ENCODE measurements around the gene PRDM5.
"Not testable (repeated sequence)": the region's sequence is repeated elsewhere in the genome, so short reads cannot be mapped to it uniquely, and the experiment has no call there.

PRDM5 gene

DNA sequence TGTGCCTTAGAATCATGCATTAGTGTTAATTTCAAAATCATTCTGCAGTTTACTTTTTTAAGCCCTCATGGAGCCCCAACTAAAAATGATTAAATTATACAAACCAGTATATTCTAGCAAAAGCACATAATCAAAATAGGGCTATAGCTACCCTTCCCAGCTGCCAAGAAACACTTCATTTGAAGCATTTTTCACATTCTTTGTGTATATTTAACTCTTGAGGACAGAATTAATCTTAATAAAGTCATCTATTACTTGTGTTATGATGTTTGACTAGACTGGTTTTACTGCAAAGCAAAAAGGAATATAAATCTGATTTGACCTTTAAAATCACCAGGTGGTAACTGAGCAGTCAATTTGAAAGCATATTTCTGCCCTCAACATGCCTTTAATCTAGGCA lies 145.1 kb downstream of the PRDM5 start:
- no peaks in the 10 kb centered on the region for H3K36me3 Mint-ChIP-seq
- no peaks in the 10 kb centered on the region for H3K9me3 Mint-ChIP-seq
- no peak overlapping the region for H3K4me3 Mint-ChIP-seq
- no peaks in the 10 kb centered on the region for H3K4me1 Mint-ChIP-seq
- H3K27ac Mint-ChIP-seq: no peak overlapping the region
- H3K27me3 Mint-ChIP-seq: no peaks in the 10 kb centered on the region

DNA sequence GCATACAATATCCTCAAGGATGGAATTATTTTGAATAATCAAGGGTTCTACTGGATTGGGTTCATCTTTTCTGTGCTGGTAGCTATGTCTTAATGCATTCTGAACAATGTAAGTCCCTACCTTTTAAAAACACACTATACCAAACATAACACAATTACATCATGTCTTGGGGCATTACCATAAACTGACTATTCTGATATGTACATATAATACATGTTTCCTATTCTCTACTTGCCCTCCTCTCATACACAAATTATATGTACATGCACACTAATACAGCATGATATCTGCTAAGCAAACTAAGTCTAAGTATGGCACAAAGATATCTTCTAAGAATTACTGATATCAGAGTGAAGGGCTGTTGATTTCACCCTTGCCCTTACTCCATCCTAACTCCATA lies 147.1 kb downstream of the PRDM5 start:
- H3K9me3 Mint-ChIP-seq: no peaks in the 10 kb centered on the region
- no peaks in the 10 kb centered on the region for H3K27me3 Mint-ChIP-seq
- no peak overlapping the region for H3K4me3 Mint-ChIP-seq
- no peaks in the 10 kb centered on the region for H3K36me3 Mint-ChIP-seq
- H3K4me1 Mint-ChIP-seq: no peaks in the 10 kb centered on the region
- no peak overlapping the region for H3K27ac Mint-ChIP-seq

DNA sequence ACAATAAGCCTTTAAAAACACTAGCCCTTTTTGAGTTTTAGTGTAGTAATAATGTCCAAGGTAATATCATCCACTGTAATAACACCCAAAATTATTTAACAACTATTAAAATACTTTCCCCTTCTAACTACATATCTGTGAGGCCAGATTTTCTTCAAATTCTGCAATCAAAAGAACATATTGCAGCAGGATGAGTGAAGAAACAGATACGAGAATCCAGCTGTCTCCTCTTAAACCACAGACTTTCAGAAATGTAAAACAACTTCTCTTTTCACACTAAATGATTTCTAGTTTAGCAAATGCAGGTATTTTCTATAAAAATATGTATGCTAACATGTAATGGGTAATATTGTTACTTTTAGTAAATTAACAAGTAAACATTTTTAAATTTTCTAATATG lies 148.9 kb downstream of the PRDM5 start:
- Mint-ChIP-seq H3K9me3 (no peaks in the 10 kb centered on the region), H3K27me3 (peaks cover 2% of the 10 kb centered on the region), H3K27ac (no peak overlapping the region), H3K36me3 (no peaks in the 10 kb centered on the region), H3K4me3 (no peak overlapping the region), H3K4me1 (no peaks in the 10 kb centered on the region)

DNA sequence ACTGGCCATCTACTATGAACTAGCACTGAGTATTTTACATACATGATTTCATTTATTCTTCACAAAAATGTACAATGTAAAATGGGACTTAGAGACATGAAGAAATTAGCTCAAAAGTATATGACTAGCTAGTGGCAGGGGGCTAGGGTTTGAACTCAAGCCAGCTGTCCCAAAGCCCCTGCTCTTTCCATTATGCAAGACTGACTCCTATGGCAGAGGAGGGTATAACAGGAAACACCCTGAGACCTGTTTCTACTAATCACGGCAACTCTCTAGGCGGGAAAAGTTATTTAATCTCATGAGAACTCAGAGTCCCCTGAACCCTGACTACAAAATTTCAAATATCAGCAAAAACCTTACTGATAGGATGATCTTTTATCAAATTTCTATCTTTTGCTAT lies 150.6 kb downstream of the PRDM5 start:
- no peak overlapping the region for H3K4me3 Mint-ChIP-seq
- no peaks in the 10 kb centered on the region for H3K36me3 Mint-ChIP-seq
- no peak overlapping the region for H3K27ac Mint-ChIP-seq
- H3K27me3 Mint-ChIP-seq: peaks cover 2% of the 10 kb centered on the region
- no peaks in the 10 kb centered on the region for H3K4me1 Mint-ChIP-seq
- H3K9me3 Mint-ChIP-seq: no peaks in the 10 kb centered on the region

DNA sequence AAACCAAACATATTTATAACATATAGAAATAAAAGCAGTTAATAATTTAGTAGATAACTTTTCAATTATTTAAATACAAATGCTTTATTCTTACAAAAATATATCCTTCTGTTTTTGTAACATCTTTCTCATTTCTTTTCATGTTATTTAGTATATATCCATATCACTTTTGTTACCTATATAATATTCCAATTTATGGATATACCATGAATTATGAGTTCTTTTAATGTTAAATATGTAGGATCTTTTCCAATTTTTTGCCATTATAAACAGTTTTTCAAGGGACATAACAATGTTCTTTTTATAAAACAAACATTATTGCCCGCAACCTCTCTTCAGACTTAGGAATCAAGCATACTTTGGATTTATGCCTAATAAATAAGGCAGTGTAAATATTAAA lies 151.6 kb downstream of the PRDM5 start:
- H3K4me1 Mint-ChIP-seq: no peaks in the 10 kb centered on the region
- peaks cover 2% of the 10 kb centered on the region for H3K27me3 Mint-ChIP-seq
- H3K4me3 Mint-ChIP-seq: no peak overlapping the region
- no peaks in the 10 kb centered on the region for H3K9me3 Mint-ChIP-seq
- no peak overlapping the region for H3K27ac Mint-ChIP-seq
- no peaks in the 10 kb centered on the region for H3K36me3 Mint-ChIP-seq

DNA sequence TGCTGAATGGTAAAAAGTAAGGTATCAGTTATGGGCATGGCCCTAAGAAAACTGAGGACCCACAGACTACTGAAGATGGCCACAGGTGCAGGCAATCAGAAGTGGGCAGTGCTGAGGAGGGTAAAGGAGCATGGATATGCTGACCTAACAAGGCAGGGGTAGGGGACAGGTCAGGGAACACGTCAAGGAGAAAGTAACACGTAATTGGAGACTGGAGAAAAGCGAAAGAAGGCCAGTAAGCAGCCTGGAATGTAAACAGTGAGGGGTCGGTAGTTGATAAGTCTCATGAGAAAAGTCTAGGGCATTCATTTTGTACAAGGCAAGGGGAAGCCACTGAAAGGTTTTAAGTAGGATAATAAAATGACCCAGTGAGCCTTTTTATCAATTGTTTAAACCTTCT lies 153.3 kb downstream of the PRDM5 start:
- H3K4me1 Mint-ChIP-seq: no peaks in the 10 kb centered on the region
- H3K9me3 Mint-ChIP-seq: no peaks in the 10 kb centered on the region
- H3K36me3 Mint-ChIP-seq: no peaks in the 10 kb centered on the region
- H3K27me3 Mint-ChIP-seq: peaks cover 2% of the 10 kb centered on the region
- H3K27ac Mint-ChIP-seq: no peak overlapping the region
- H3K4me3 Mint-ChIP-seq: no peak overlapping the region

DNA sequence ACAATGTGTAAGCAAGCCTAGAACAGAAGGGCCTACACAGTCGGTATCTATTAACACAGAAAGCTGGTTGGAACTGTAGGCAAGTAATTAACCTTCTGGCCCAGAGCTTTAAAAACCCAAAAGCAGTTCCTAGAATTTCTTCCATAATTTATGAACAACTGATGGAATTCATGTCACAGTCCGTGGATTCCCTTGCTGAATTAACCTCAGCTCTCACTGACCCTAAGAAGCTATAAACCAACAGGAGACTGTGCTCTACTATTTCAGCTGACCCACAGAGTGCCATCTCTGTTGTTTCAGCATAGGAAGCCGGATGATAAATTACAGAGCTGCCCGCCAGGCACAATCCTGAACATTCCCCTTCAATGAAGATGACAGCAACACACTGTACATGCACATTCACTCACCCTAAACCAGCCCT lies 157.3 kb downstream of the PRDM5 start:
- peaks cover 4% of the 10 kb centered on the region for H3K27me3 Mint-ChIP-seq
- no peaks in the 10 kb centered on the region for H3K36me3 Mint-ChIP-seq
- no peak overlapping the region for H3K4me3 Mint-ChIP-seq
- no peaks in the 10 kb centered on the region for H3K4me1 Mint-ChIP-seq
- no peaks in the 10 kb centered on the region for H3K9me3 Mint-ChIP-seq
- no peak overlapping the region for H3K27ac Mint-ChIP-seq

DNA sequence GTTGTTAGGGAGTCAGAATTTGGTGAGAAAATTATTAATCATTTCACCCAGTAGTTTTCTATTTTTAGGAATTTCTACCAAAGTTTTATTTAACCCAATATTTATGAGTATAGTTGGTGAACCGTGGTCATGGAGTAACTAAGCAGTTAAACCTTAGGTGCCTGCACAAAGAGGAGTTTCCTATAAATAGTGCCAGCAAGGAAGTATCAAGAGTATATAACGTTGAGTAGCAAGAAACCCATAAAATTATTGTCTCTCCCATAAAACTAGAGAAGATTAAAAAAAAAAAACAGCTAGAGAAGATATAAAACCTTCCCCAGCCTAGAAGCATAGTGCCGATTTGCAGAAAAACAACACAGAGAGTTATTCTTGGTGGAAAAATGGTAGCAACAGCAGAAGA lies 158.9 kb downstream of the PRDM5 start:
- no peaks in the 10 kb centered on the region for H3K36me3 Mint-ChIP-seq
- H3K27me3 Mint-ChIP-seq: peaks cover 2% of the 10 kb centered on the region
- no peak overlapping the region for H3K4me3 Mint-ChIP-seq
- no peaks in the 10 kb centered on the region for H3K4me1 Mint-ChIP-seq
- no peaks in the 10 kb centered on the region for H3K9me3 Mint-ChIP-seq
- H3K27ac Mint-ChIP-seq: no peak overlapping the region

DNA sequence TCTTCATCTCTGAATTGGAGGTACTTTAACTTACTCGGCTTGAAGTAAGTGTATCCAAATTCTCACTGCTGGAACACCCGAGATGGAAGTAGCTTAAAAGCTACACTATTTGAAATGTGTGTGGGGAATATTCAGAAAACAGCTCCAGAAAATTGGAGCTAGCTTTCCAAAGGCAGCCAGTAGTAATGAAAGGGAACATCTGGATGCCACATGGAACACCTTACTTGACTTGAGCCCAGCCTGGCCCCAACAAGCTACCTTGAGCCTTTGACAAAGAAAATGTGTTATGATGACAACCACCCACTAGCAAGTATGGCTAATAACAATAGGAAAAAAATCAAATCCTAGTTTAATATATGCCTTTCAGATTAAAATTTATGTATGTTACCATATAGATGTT lies 161.5 kb downstream of the PRDM5 start:
- no peaks in the 10 kb centered on the region for H3K4me1 Mint-ChIP-seq
- no peak overlapping the region for H3K27ac Mint-ChIP-seq
- no peaks in the 10 kb centered on the region for H3K9me3 Mint-ChIP-seq
- no peaks in the 10 kb centered on the region for H3K36me3 Mint-ChIP-seq
- H3K4me3 Mint-ChIP-seq: no peak overlapping the region
- peaks cover 4% of the 10 kb centered on the region for H3K27me3 Mint-ChIP-seq

DNA sequence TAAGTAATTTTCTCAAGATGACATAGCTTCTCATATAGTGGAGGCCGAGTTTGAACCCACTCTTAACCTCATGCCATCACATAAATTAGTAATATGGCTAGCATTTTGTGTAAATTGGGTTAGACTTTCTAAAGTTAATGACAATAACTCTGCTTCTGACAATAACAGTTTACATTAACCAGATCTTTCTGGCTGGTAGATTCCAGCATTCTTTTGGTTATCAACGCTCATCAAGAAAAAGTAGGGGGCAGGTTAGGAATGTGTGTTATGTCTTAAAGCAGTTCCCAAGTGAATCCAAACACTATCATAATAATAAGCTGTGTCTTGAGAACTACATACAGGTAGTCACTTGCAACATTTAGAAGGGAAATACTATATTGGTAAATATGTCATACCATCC lies 162.5 kb downstream of the PRDM5 start:
- Mint-ChIP-seq H3K4me1 (no peaks in the 10 kb centered on the region), H3K4me3 (no peak overlapping the region), H3K9me3 (no peaks in the 10 kb centered on the region), H3K27ac (no peak overlapping the region), H3K36me3 (no peaks in the 10 kb centered on the region), H3K27me3 (peaks cover 4% of the 10 kb centered on the region)

DNA sequence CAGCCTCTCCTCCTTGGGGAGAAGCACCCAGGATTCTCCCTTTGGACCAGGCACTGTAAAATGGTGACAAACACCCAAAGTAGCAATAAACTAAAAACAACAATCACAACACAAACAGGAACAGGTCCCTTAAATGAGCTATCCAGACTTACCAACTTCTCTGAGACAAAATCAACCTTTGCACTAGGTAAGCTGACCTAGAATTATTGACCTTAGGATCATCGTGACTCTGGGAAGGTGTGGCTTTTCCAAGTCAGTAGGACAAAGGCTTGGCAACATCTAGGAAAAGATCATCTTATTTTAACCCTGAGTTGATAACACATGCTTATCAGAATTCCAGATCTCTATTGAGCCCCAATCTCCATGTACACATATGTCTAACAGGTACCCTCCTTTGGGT lies 166.7 kb downstream of the PRDM5 start:
- peaks cover 2% of the 10 kb centered on the region for H3K27me3 Mint-ChIP-seq
- H3K36me3 Mint-ChIP-seq: peaks cover 5% of the 10 kb centered on the region
- H3K9me3 Mint-ChIP-seq: no peaks in the 10 kb centered on the region
- no peak overlapping the region for H3K4me3 Mint-ChIP-seq
- H3K27ac Mint-ChIP-seq: no peak overlapping the region
- H3K4me1 Mint-ChIP-seq: no peaks in the 10 kb centered on the region

DNA sequence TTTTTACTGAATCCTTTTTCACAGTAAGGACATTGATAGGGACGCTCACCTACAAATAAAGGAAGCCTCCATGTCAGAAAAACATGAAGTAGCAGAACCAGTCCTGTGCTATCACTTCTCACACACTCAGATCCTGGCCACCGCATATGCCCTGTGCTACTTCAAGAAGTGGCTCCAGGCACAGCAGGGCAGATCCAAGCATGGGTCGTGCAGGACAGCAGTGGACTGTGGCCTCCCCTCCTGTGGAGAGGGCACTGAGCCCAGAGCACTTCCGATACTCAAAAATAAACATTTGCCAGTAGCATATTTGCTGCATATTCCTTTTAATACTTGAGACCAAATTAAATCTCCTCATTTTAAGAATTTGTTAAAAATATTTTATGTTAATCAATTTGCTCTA lies 167.9 kb downstream of the PRDM5 start:
- Mint-ChIP-seq H3K27me3 (peaks cover 2% of the 10 kb centered on the region), H3K4me3 (no peak overlapping the region), H3K9me3 (no peaks in the 10 kb centered on the region), H3K4me1 (no peaks in the 10 kb centered on the region), H3K27ac (no peak overlapping the region), H3K36me3 (peaks cover 5% of the 10 kb centered on the region)

DNA sequence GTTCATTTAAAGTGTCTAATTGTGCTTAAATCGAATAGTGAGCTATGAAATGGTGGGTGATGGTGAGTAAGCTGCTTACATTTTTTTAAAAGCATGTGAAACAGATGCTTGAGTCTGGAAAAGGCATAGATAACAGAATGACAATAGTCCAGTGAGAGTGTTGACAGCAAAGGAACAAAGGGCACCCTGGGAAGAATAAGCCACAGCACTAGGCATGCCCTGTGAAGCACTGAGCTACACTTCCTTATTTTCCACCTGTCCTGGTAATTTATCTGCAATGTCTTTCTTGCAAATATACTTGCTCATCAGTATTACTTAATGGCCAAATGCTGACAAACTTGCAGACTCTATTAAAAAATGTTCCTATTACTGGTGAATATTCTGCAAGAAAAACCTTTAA lies 168.7 kb downstream of the PRDM5 start:
- H3K27ac Mint-ChIP-seq: no peak overlapping the region
- H3K9me3 Mint-ChIP-seq: no peaks in the 10 kb centered on the region
- no peaks in the 10 kb centered on the region for H3K4me1 Mint-ChIP-seq
- no peak overlapping the region for H3K4me3 Mint-ChIP-seq
- H3K36me3 Mint-ChIP-seq: peaks cover 5% of the 10 kb centered on the region
- peaks cover 2% of the 10 kb centered on the region for H3K27me3 Mint-ChIP-seq

DNA sequence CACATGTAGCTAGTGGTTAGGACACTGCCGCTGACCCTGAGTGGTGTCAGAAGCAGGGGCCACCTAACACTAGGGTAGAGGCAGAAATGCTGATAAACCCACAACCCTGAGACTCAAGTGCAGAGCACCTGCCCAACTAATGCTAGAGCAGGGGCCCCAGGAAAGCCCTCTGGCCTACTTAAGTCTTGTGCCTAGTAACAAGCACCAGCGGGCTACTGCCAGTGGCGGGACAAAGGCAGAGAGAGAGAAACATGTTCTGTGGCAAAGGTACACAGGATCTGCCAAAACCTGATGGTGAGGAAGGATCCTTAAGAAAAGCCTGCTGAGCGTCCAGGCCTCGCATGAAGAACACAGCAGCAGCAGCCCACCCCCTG lies 172.4 kb downstream of the PRDM5 start:
- Mint-ChIP-seq H3K4me1 (no peaks in the 10 kb centered on the region), H3K9me3 (no peaks in the 10 kb centered on the region), H3K36me3 (peaks cover 5% of the 10 kb centered on the region), H3K27ac (no peak overlapping the region), H3K4me3 (no peak overlapping the region), H3K27me3 (no peaks in the 10 kb centered on the region)

DNA sequence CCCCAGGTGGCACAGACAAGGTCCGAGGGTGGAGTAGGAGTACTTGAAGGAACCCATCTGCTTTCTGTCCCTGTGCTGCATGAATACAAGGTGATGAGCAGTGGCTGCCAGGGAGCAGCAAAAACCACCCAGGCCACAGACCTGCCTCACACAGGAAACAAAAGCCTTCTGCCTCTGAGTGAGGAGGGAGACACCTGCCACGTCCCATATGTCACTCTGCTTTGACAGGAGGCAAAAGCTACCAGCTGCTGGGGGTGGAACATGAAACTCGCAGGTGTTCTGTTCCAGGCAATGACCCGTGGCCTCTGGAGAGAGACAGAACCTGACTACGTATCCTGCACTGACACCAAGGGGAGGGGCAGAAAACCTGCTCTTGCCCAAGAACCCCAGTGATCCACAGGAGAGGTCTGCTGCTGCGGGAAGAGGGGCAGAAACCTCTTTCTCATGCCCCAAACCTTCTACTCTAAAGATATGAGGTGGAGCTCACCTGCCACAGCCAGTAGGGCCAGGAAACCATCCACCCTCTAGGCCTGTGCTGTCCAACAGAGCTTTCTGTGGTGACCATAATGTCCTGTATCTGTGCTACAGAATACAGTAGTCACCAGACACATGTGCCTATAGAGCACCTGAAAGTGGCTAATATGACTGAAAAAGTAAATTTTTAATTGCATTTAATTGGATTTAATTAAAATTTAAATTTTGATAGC lies 172.9 kb downstream of the PRDM5 start:
- Mint-ChIP-seq H3K27ac (no peak overlapping the region), H3K4me3 (no peak overlapping the region), H3K4me1 (no peaks in the 10 kb centered on the region), H3K36me3 (peaks cover 5% of the 10 kb centered on the region), H3K9me3 (no peaks in the 10 kb centered on the region), H3K27me3 (no peaks in the 10 kb centered on the region)

DNA sequence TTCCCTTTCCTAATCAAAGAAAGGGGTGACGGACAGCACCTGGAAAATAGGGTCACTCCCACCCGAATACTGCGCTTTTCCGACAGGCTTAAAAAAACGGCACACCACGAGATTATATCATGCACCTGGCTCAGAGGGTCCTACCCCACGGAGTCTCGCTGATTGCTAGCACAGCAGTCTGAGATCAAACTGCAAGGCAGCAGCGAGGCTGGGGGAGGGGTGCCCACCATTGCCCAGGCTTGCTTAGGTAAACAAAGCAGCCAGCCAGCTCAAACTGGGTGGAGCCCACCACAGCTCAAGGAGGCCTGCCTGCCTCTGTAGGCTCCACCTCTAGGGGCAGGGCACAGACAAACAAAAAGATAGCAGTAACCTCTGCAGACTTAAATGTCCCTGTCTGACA lies 180.9 kb downstream of the PRDM5 start:
- H3K36me3 Mint-ChIP-seq, H3K4me1 Mint-ChIP-seq, H3K4me3 Mint-ChIP-seq, H3K9me3 Mint-ChIP-seq, H3K27ac Mint-ChIP-seq, H3K27me3 Mint-ChIP-seq: not testable (repeated sequence)

DNA sequence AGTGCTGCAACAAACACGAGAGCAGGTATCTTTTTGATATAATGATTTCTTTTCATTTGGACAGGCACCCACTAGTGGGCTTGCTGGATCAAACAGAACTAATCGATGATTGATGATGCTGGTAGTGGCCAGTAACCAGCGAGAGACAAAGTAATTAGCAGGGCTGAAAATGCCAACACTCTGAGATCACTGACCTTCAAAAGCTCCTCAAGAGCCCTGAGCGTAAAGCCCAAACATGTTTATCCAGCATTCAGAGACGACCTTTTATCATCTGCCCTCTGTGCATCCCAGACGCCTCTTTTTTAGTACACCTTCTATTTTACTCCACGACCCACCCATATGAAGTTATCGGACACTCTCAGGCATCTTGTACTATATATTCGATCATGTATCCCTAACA lies 186.2 kb downstream of the PRDM5 start:
- Mint-ChIP-seq H3K4me1 (no peaks in the 10 kb centered on the region), H3K36me3 (no peaks in the 10 kb centered on the region), H3K27ac (no peak overlapping the region), H3K9me3 (no peaks in the 10 kb centered on the region), H3K27me3 (no peaks in the 10 kb centered on the region), H3K4me3 (no peak overlapping the region)

All from activated naive CD4-positive, alpha-beta T cell treated with anti-CD3 and anti-CD28 coated beads, Interleukin-2, amount 50 U/mL, for 24 hours (primary cell).